ENCODE results near the gene NPLOC4. TPM values are rescaled to one million over a fixed set of nuclear protein-coding genes. Genes with fewer than 3 reads are reported as not detected.

Gene NPLOC4
- total RNA-seq, 2 donors from 2014 or later = 43.8 to 63.0 TPM

DNA sequence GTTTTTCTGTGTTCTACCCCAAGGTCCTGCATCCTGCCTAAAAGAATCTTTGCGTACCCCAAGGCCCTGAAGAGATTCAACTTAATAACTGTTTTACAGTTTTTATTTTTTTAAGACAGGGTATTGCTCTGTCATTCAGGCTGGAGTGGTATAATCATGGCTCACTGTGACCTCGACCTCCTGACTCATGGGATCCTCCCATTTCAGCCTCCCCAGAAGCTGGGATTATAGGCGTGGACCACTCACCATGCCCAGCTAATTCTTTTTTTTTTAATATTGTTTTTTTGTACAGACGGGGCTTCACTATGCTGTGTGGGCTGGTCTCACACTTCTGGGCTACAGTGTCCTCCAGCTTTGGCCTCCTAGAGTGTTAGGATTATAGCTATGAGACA, 75.4 kb downstream of the NPLOC4 start:
- no peak overlapping the region for H3K4me3 ChIP-seq
- DNase-seq = no peak
- H3K36me3 ChIP-seq (replicated peaks in 1 of 2; ENCODE audit: insufficient read depth in 1 of 2, low read depth in 2 of 2) = peaks cover 13 to 17% of the 10 kb centered on the region in 2 donors
- H3K27ac ChIP-seq = no peak overlapping the region
- intact Hi-C loops (cut with DNase I) = no loop called here
- H3K27me3 ChIP-seq = no peaks in the 10 kb centered on the region
- ATAC-seq = no peak
- TF ChIP-seq POLR2A (IDR thresholded peaks at IDR 0.05) = no peak
- TF ChIP-seq, protein P1, sequence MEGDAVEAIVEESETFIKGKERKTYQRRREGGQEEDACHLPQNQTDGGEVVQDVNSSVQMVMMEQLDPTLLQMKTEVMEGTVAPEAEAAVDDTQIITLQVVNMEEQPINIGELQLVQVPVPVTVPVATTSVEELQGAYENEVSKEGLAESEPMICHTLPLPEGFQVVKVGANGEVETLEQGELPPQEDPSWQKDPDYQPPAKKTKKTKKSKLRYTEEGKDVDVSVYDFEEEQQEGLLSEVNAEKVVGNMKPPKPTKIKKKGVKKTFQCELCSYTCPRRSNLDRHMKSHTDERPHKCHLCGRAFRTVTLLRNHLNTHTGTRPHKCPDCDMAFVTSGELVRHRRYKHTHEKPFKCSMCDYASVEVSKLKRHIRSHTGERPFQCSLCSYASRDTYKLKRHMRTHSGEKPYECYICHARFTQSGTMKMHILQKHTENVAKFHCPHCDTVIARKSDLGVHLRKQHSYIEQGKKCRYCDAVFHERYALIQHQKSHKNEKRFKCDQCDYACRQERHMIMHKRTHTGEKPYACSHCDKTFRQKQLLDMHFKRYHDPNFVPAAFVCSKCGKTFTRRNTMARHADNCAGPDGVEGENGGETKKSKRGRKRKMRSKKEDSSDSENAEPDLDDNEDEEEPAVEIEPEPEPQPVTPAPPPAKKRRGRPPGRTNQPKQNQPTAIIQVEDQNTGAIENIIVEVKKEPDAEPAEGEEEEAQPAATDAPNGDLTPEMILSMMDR (IDR thresholded peaks at IDR 0.05) = no peak
- 86 to 88% methylated on average over 4 of the region's 4 CpGs for WGBS, 2 donors
- peaks cover 9% of the 10 kb centered on the region for H3K4me1 ChIP-seq
- no peaks in the 10 kb centered on the region for H3K9me3 ChIP-seq

DNA sequence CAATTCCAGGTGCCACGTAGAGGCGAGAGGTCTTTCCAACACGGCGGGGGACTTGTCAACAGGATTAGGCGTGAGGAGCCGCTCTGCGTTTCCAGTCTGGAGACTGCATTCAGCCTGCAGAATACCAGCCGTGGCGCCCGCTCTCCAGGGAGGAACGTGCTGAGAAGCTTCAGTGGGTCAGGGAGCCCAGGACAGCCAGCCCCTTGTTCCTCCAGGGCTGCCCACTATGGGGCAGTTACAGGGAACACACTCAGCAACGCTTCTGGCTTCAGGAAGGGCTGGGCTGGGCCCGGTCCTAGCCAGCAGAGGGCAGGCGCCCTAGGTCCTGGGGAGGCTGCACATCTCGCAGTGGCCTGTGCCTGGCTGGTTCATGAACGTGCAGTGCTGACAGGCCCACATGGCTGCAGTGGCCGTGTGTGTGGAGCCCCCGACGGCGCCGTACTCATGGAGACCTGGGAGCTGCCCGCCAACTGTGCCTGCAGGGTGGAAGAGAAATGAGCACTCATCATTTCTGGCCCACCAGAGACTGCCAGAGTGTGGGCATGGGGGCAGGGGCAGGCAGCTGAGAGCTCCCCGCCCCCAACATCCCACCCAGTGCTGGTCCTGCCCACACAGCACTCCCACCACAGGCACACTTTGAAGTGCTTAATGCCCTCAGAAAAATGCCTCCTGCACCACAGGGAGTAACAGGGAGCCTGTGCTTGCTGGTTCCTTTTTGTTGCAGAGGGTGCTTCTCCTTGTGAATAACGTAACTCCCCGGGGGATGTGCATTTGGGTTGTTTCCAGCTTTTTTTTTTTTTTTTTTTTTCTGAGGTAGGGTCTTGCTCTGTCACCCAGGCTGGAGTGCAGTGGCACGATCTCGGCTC, 77.7 kb downstream of the NPLOC4 start:
- DNase-seq (no peak), ATAC-seq (no peak)
- Histone ChIP-seq H3K4me1 (peaks cover 1% of the 10 kb centered on the region), H3K36me3 (replicated peaks in 1 of 2; ENCODE audit: insufficient read depth in 1 of 2, low read depth in 2 of 2) (peaks cover 8% of the 10 kb centered on the region in 2 donors), H3K27me3 (no peaks in the 10 kb centered on the region), H3K9me3 (no peaks in the 10 kb centered on the region), H3K4me3 (no peak overlapping the region), H3K27ac (no peak overlapping the region)
- WGBS, 2 donors = 81 to 93% methylated on average over 7 to 26 of the region's 27 CpGs
- no peak for TF ChIP-seq POLR2A (IDR thresholded peaks at IDR 0.05)
- TF ChIP-seq, protein P1 (IDR thresholded peaks at IDR 0.05) = no peak
- intact Hi-C loops (cut with DNase I) = loop anchor here (5.0 kb wide), 1 partner anchor 38 kb away; no protein-coding TSS in a partner anchor

DNA sequence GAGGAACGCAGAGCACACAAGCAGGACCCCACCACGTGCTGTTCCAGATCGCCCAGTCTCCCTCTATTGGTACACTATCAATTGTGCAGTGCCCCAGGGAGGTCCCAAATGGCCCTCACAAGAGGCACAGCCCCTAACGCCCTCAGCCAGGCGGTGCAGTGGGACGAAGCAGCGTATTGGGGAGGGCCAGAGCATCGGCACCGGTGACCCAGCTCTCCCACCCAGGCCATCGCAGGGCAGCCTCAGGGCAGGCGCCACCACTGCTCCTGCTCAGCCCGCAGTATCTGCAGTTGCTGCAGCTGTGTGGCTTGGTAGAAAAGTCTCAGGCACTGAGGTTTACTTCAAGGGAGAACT, 78.8 kb downstream of the NPLOC4 start:
- Histone ChIP-seq H3K27me3 (no peaks in the 10 kb centered on the region), H3K4me1 (peaks cover 12% of the 10 kb centered on the region), H3K27ac (no peak overlapping the region), H3K36me3 (replicated peaks in 1 of 2; ENCODE audit: insufficient read depth in 1 of 2, low read depth in 2 of 2) (peaks cover 8% of the 10 kb centered on the region in 2 donors), H3K4me3 (no peak overlapping the region), H3K9me3 (no peaks in the 10 kb centered on the region)
- ATAC-seq (no peak), DNase-seq (no peak)
- TF ChIP-seq POLR2A (IDR thresholded peaks at IDR 0.05) = no peak
- TF ChIP-seq, protein P1 (IDR thresholded peaks at IDR 0.05) = no peak
- intact Hi-C loops (cut with DNase I) = loop anchor here (5.0 kb wide), 1 partner anchor 39 kb away; no protein-coding TSS in a partner anchor
- 89% methylated on average over 12 of the region's 12 CpGs; no CpG with 5 or more reads in 1 of the 2 donors for WGBS, 2 donors

DNA sequence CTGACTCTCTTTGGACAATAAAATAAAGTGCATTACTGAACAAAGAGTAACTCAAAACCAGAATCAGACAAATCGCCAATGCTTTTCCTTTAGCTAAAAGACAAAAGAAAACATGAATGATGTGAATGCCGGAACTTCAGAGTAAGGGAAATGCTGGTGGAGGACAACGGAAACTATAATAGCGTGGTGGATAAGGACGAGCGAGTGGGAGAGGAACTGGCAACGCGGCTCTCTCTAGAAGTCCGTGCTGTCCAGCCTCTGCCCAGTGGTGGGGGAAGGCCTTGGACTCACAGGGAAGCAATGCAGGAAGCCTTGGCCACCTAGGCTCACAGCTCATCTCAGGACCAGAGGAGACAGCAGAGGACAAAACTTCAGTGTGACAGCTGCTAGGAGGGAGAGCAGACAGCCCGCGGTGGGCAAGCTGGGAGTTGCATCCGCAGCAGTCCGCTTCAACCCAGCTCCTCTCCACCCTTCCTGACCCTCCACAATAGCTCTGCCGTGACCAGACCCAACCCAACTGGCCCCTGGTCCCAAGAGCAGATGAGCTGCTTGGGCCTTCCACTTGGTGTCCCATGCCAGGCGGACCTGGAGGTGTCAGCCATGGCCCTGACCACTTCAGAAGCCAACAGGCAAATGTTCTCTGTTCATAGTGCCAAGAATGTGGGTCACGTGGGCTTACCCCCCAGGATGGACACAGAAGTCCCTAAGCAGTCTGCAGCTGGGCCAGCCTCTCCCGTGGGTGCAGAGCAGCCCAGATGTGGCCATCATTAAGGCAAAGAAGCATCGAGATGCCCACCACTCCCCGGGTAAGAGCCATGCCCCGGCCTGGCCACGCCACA, 79.4 kb downstream of the NPLOC4 start:
- no peak overlapping the region for H3K27ac ChIP-seq
- TF ChIP-seq, protein P1 (IDR thresholded peaks at IDR 0.05) = no peak
- no peak for TF ChIP-seq POLR2A (IDR thresholded peaks at IDR 0.05)
- 82 to 83% methylated on average over 12 to 21 of the region's 21 CpGs for whole genome bisulfite sequencing, 2 donors
- peaks cover 15% of the 10 kb centered on the region for H3K4me1 ChIP-seq
- ATAC-seq (no peak), DNase-seq (no peak)
- intact Hi-C loops (cut with DNase I) = loop anchor here (5.0 kb wide), 1 partner anchor 40 kb away; no protein-coding TSS in a partner anchor
- H3K9me3 ChIP-seq = no peaks in the 10 kb centered on the region
- no peak overlapping the region for H3K4me3 ChIP-seq
- no peaks in the 10 kb centered on the region for H3K27me3 ChIP-seq
- peaks cover 8% of the 10 kb centered on the region in 2 donors for H3K36me3 ChIP-seq (replicated peaks in 1 of 2; ENCODE audit: insufficient read depth in 1 of 2, low read depth in 2 of 2)

Measured in body of pancreas (tissue), 4 donors.